H9 (cell line): ENCODE results near the gene FXYD4. TPM values are rescaled to one million over a fixed set of nuclear protein-coding genes. Genes with fewer than 3 reads are reported as not detected.

Experiments used
- DNase-seq: peaks from one replicate; pipeline ENCODE4 v3.0.0-alpha.2; 2017
- H2AFZ ChIP-seq: one replicate; pipeline ENCODE4 v1.6.1; 2013; ENCODE audit warnings: mild to moderate bottlenecking, low read length, control low read depth, moderate library complexity
- H2AK5ac ChIP-seq: 2 replicates; pipeline ENCODE4 v1.6.1; 2013; ENCODE audit warnings: low read length, control low read depth, mixed read lengths; ENCODE audit not compliant: insufficient read length
- H2BK120ac ChIP-seq: one replicate; pipeline ENCODE4 v1.6.1; 2013; ENCODE audit warnings: low read depth, mild to moderate bottlenecking, low read length, control low read depth, inconsistent platforms; ENCODE audit not compliant: poor library complexity, severe bottlenecking
- H2BK12ac ChIP-seq: 2 replicates; pipeline ENCODE4 v1.6.1; 2013; ENCODE audit warnings: low read length, control low read depth, mixed read lengths, low read depth; ENCODE audit not compliant: insufficient read length
- H2BK15ac ChIP-seq: 2 replicates; pipeline ENCODE4 v1.6.1; 2013; ENCODE audit warnings: low read depth, low read length, control low read depth
- H2BK20ac ChIP-seq: one replicate; pipeline ENCODE4 v1.6.1; 2013; ENCODE audit warnings: low read depth, mild to moderate bottlenecking, low read length, control low read depth, inconsistent platforms; ENCODE audit not compliant: poor library complexity, severe bottlenecking
- H2BK5ac ChIP-seq: 2 replicates; pipeline ENCODE4 v1.6.1; 2013; ENCODE audit warnings: low read length, control low read depth, mixed read lengths; ENCODE audit not compliant: insufficient read length
- H3K14ac ChIP-seq: 2 replicates; pipeline ENCODE4 v1.6.1; 2013; ENCODE audit warnings: low read length, control low read depth; ENCODE audit not compliant: insufficient read depth
- H3K18ac ChIP-seq: 2 replicates; pipeline ENCODE4 v1.6.1; 2013; ENCODE audit warnings: low read depth, mild to moderate bottlenecking, mixed read lengths, low read length, control low read depth; ENCODE audit not compliant: insufficient read length
- H3K23ac ChIP-seq: 2 replicates; pipeline ENCODE4 v1.6.1; 2013; ENCODE audit warnings: low read length, control low read depth, mixed read lengths, low read depth; ENCODE audit not compliant: insufficient read length
- H3K23me2 ChIP-seq: 2 replicates; pipeline ENCODE4 v1.6.1; 2013; ENCODE audit warnings: low read depth, mild to moderate bottlenecking, mixed read lengths, low read length, control low read depth; ENCODE audit not compliant: insufficient read length, poor library complexity, severe bottlenecking
- H3K27ac ChIP-seq: 2 replicates; pipeline ENCODE4 v1.5.1; 2013; ENCODE audit warnings: low read length, control low read depth, mixed read lengths, low read depth; ENCODE audit not compliant: insufficient read length
- H3K27me3 ChIP-seq: 2 replicates; pipeline ENCODE4 v1.6.1; 2013; ENCODE audit warnings: low read length, control low read depth, inconsistent platforms; ENCODE audit not compliant: insufficient read depth
- H3K4ac ChIP-seq: 2 replicates; pipeline ENCODE4 v1.6.1; 2013; ENCODE audit warnings: low read depth, mild to moderate bottlenecking, control low read depth, inconsistent platforms, low read length, moderate library complexity
- H3K4me1 ChIP-seq: 2 replicates; pipeline ENCODE4 v1.6.1; 2013; ENCODE audit warnings: low read length, control low read depth, inconsistent platforms; ENCODE audit not compliant: insufficient read depth
- H3K4me2 ChIP-seq: 2 replicates; pipeline ENCODE4 v1.6.1; 2013; ENCODE audit warnings: low read length, control low read depth, mixed read lengths; ENCODE audit not compliant: insufficient read length, insufficient read depth
- H3K56ac ChIP-seq: 2 replicates; pipeline ENCODE4 v1.6.1; 2013; ENCODE audit warnings: low read depth, mild to moderate bottlenecking, mixed read lengths, low read length, control low read depth; ENCODE audit not compliant: insufficient read length
- H3K79me1 ChIP-seq: 2 replicates; pipeline ENCODE4 v1.6.1; 2013; ENCODE audit warnings: low read depth, mild to moderate bottlenecking, moderate library complexity, low read length, control low read depth, inconsistent platforms; ENCODE audit not compliant: insufficient read depth, poor library complexity, severe bottlenecking
- H3K79me2 ChIP-seq: 2 replicates; pipeline ENCODE4 v1.6.1; 2013; ENCODE audit warnings: low read length, control low read depth, inconsistent platforms; ENCODE audit not compliant: insufficient read depth
- H3K9ac ChIP-seq: 2 replicates; pipeline ENCODE4 v1.6.1; 2013; ENCODE audit warnings: low read length, control low read depth, mixed read lengths; ENCODE audit not compliant: insufficient read length; ENCODE audit errors: extremely low read depth
- H3K9me3 ChIP-seq: one replicate; pipeline ENCODE4 v1.6.1; 2013; ENCODE audit warnings: low read depth, low read length, inconsistent platforms; ENCODE audit not compliant: control insufficient read depth
- H3T11ph ChIP-seq: one replicate; pipeline ENCODE4 v1.6.1; 2013; ENCODE audit warnings: mild to moderate bottlenecking, low read length, control low read depth, inconsistent platforms
- H4K20me1 ChIP-seq: one replicate; pipeline ENCODE4 v1.6.1; 2013; ENCODE audit not compliant: control insufficient read depth, insufficient read length, insufficient read depth
- H4K5ac ChIP-seq: 2 replicates; pipeline ENCODE4 v1.6.1; 2013; ENCODE audit warnings: low read depth, mild to moderate bottlenecking, mixed read lengths, low read length, control low read depth; ENCODE audit not compliant: insufficient read length
- H4K8ac ChIP-seq: replicated peaks from 2 replicates; pipeline ENCODE4 v1.6.1; 2013; ENCODE audit warnings: low read length, control low read depth, mixed read lengths, low read depth; ENCODE audit not compliant: insufficient read length
- H4K91ac ChIP-seq: 2 replicates; pipeline ENCODE4 v1.6.1; 2013; ENCODE audit warnings: low read depth, mild to moderate bottlenecking, moderate library complexity, mixed read lengths, low read length, control low read depth; ENCODE audit not compliant: insufficient read length
- H3K27ac Mint-ChIP-seq, 3 experiments: 2 replicates in 2 of 3; 3 replicates in 1 of 3; pipeline ENCODE4 v1.8.0; 2020 to 2021; ENCODE audit warnings: mixed read lengths in 3 of 3, mild to moderate bottlenecking in 1 of 3, moderate library complexity in 1 of 3
- H3K27me3 Mint-ChIP-seq: 2 replicates; pipeline ENCODE4 v1.8.0; 2021; ENCODE audit warnings: low read depth, mild to moderate bottlenecking, moderate library complexity, mixed read lengths
- H3K36me3 Mint-ChIP-seq, 3 experiments: 2 replicates in 2 of 3; 3 replicates in 1 of 3; pipeline ENCODE4 v1.8.0; 2020 to 2021; ENCODE audit warnings: low read depth in 3 of 3, mixed read lengths in 3 of 3; ENCODE audit not compliant: insufficient read depth in 1 of 3
- H3K4me1 Mint-ChIP-seq, 2 experiments: 2 replicates each; pipeline ENCODE4 v1.8.0; 2020; ENCODE audit warnings: mixed read lengths in 2 of 2
- H3K4me3 Mint-ChIP-seq, 2 experiments: 2 replicates in 1 of 2; 3 replicates in 1 of 2; pipeline ENCODE4 v1.8.0; 2020 to 2021; ENCODE audit warnings: mild to moderate bottlenecking in 2 of 2, mixed read lengths in 2 of 2, moderate library complexity in 1 of 2
- H3K9me3 Mint-ChIP-seq, 2 experiments: 2 replicates in 1 of 2; 3 replicates in 1 of 2; pipeline ENCODE4 v1.8.0; 2020; ENCODE audit warnings: mild to moderate bottlenecking in 2 of 2, mixed read lengths in 2 of 2, moderate library complexity in 1 of 2
- CTCF ChIP-seq: fragments of 200-600 bp; sonication (generic); conservative IDR thresholded peaks from 3 replicates; pipeline ENCODE4 v1.8.0; 2021; ENCODE audit warnings: antibody characterized with exemption, mild to moderate bottlenecking
- WGBS: extraction: QIAGEN DNeasy Blood & Tissue Kit; methylation state at CpG from one replicate; pipeline ENCODE4 v1.1.7; 2013; ENCODE audit warnings: missing lambda C conversion rate, low lambda C conversion rate, mixed read lengths; ENCODE audit not compliant: insufficient read length; ENCODE audit errors: extremely low coverage; 5-methylcytosine and 5-hydroxymethylcytosine counted together
- total RNA-seq: library from RNA; stranded (reverse); gene quantifications from 2 replicates; pipeline ENCODE4 v1.2.1, GENCODE V29; 2021

FXYD4 gene
- total RNA-seq, 1 experiment from 2014 or later = not detected

- 0 out of 7 replicates have a peak overlapping the region, but pooled peaks of 1 of the 3 experiments have one; percentile 98 for H3K27ac Mint-ChIP-seq
- Histone ChIP-seq H2BK120ac (no peak overlapping the region), H2BK5ac (no peak overlapping the region), H3K4me2 (no peak overlapping the region), H3K23me2 (peaks cover 4% of the 10 kb centered on the region), H3K56ac (no peak overlapping the region), H3K4me1 (no peaks in the 10 kb centered on the region), H4K20me1 (no peaks in the 10 kb centered on the region), H3T11ph (no peak overlapping the region), H3K23ac (no peak overlapping the region), H3K14ac (no peak overlapping the region), H3K27ac (no peak overlapping the region), H3K27me3 (no peaks in the 10 kb centered on the region), H2BK20ac (no peak overlapping the region), H3K9ac (no peak overlapping the region), H4K5ac (no peak overlapping the region), H3K79me2 (peaks cover 24% of the 10 kb centered on the region), H2AFZ (no peak overlapping the region), H2AK5ac (no peak overlapping the region), H3K18ac (no peak overlapping the region), H2BK12ac (no peak overlapping the region), H4K8ac (no peak overlapping the region), H4K91ac (no peak overlapping the region), H3K4ac (no peak overlapping the region), H3K79me1 (no peaks in the 10 kb centered on the region), H2BK15ac (no peak overlapping the region), H3K9me3 (no peaks in the 10 kb centered on the region)
- peaks cover 1% of the 10 kb centered on the region; the same call in 1 of the 2 replicates for H3K27me3 Mint-ChIP-seq
- no peak for DNase-seq
- peaks cover 0 to 9% (median 7%) of the 10 kb centered on the region in 3 experiments; a peak in 3 of 7 replicates for H3K36me3 Mint-ChIP-seq
- TF ChIP-seq CTCF = no peak
- WGBS = no CpG with 5 or more reads among the region's 14 CpGs
- H3K9me3 Mint-ChIP-seq = peaks cover 2 to 3% of the 10 kb centered on the region in 2 experiments; a peak in 2 of 5 replicates
- H3K4me3 Mint-ChIP-seq = peak overlapping the region; percentile 98 to 99; a peak in 4 of 5 replicates
- H3K4me1 Mint-ChIP-seq = peaks cover 10 to 20% of the 10 kb centered on the region in 2 experiments
Measured at GRCh38 chr10:43410345-43410744, 38.9 kb downstream of the FXYD4 start.
